Activated CD4-positive, CD25-positive, alpha-beta regulatory T cell treated with anti-CD3 and anti-CD28 coated beads, Interleukin-2, amount 50 U/mL, for 16 hours (primary cell): ENCODE results near the gene HEBP2.

Experiments used
- DNase-seq: peaks from one replicate; pipeline ENCODE4 v3.0.0-alpha.2; 2020; ENCODE audit warnings: low read depth, low spot score

HEBP2 gene

GRCh38 chr6:138454981-138455706 lies 51.1 kb downstream of the HEBP2 start:
- peak; percentile 24 for DNase-seq

- DNase-seq: no peak
Measured at GRCh38 chr6:138455746-138456400, 51.9 kb downstream of the HEBP2 start.

- DNase-seq: no peak
Measured at GRCh38 chr6:138456401-138456790, 52.4 kb downstream of the HEBP2 start.

- DNase-seq: no peak
Measured at GRCh38 chr6:138461647-138462046, 57.6 kb downstream of the HEBP2 start.

- no peak for DNase-seq
Measured at GRCh38 chr6:138464085-138464484, 60.1 kb downstream of the HEBP2 start.

- no peak for DNase-seq
Measured at GRCh38 chr6:138465007-138465645, 61.1 kb downstream of the HEBP2 start.

- no peak for DNase-seq
Measured at GRCh38 chr6:138467901-138468300, 63.9 kb downstream of the HEBP2 start.

GRCh38 chr6:138468320-138469015 lies 64.4 kb downstream of the HEBP2 start:
- DNase-seq: no peak
